ENCODE results near the gene ZIC4. TPM values are rescaled to one million over a fixed set of nuclear protein-coding genes. Genes with fewer than 3 reads are reported as not detected.

The ZIC4 gene
- total and polyA plus RNA-seq, 2 of the 4 experiments (the other 2 are of a cell fraction), result not detected

- no peak for ATAC-seq (ENCODE audit: low read depth)
- H4K20me1 ChIP-seq (ENCODE audit: insufficient read depth, low read length), result no peaks in the 10 kb centered on the region
- H4K5ac ChIP-seq (ENCODE audit: low read depth, low read length), result no peak overlapping the region
- no peak overlapping the region for H2BK120ac ChIP-seq (ENCODE audit: low read depth, low read length)
- TF ChIP-seq CTCF (conservative IDR thresholded peaks at IDR 0.05; ENCODE audit: low read depth, low read length), result peak; percentile 28
- no peak for TF ChIP-seq FOS (IDR thresholded peaks at IDR 0.05; ENCODE audit: low read depth, low read length)
- no peak for TF ChIP-seq RFX5 (IDR thresholded peaks at IDR 0.05; ENCODE audit: low read depth, low read length)
- no peak for TF ChIP-seq MAFK (IDR thresholded peaks at IDR 0.05; ENCODE audit: low read depth, low read length)
- TF ChIP-seq RAD21 (IDR thresholded peaks at IDR 0.05; ENCODE audit: low read length), result peak; percentile 26; the same call in 1 of the 2 replicates
- H3K23ac ChIP-seq (ENCODE audit: low read depth, low read length), result no peak overlapping the region
- BruUV-seq (replicated peaks), result no TSS peak
- no peak overlapping the region for H4K8ac ChIP-seq (ENCODE audit: low read depth in 2 of 2, low read length in 2 of 2)
- no peak overlapping the region for H3K4me3 ChIP-seq (ENCODE audit: insufficient read depth, low read depth, low read length)
- ChIA-PET CTCF (no interaction called here), POLR2A (ENCODE audit: unreplicated experiment) (no interaction called here)
- no CpG with 5 or more reads among the region's 12 CpGs for WGBS, 2 experiments (ENCODE audit: extremely low coverage in 2 of 2, insufficient read length in 1 of 2)
- H3K27me3 ChIP-seq (ENCODE audit: control insufficient read depth, insufficient read depth, low read length), result peaks cover 65% of the 10 kb centered on the region
- H3K27ac ChIP-seq (ENCODE audit: insufficient read depth, low read length), result no peak overlapping the region
- no peak overlapping the region for H3K14ac ChIP-seq (replicated peaks; ENCODE audit: low read depth, low read length)
- in situ Hi-C loops (cut with MboI; ENCODE audit: low sequenced_read_pairs) (no loop called here), intact Hi-C loops (cut with micrococcal nuclease) (no loop called here), dilution Hi-C loops (cut with HindIII; ENCODE audit: low sequenced_read_pairs, unreplicated experiment) (no loop called here)
- no peak for DNase-seq
- no peak overlapping the region for H2BK5ac ChIP-seq (ENCODE audit: low read depth, low read length, poor library complexity, severe bottlenecking)
- no peak overlapping the region for H2AFZ ChIP-seq (replicated peaks; ENCODE audit: low read length, poor library complexity)
- no peak overlapping the region for H2BK20ac ChIP-seq (ENCODE audit: low read depth, low read length)
- H3K56ac ChIP-seq (ENCODE audit: extremely low read depth, insufficient read depth, low read length), result no peak overlapping the region
- peaks cover 10% of the 10 kb centered on the region for H3K9me3 ChIP-seq (ENCODE audit: control insufficient read depth, insufficient read depth, low read length)
- H4K91ac ChIP-seq (ENCODE audit: insufficient read depth, low read depth, low read length), result no peak overlapping the region
- H3K36me3 ChIP-seq (ENCODE audit: control insufficient read depth, insufficient read depth, low read length), result no peaks in the 10 kb centered on the region
- H2AK5ac ChIP-seq (ENCODE audit: low read depth, low read length), result no peak overlapping the region
- no peaks in the 10 kb centered on the region for H3K4me1 ChIP-seq (ENCODE audit: control insufficient read depth, insufficient read depth, low read length)
- no peak overlapping the region for H3K18ac ChIP-seq (ENCODE audit: low read depth, low read length)
- no peak overlapping the region for H3K4me2 ChIP-seq (ENCODE audit: low read depth, low read length)
- no peak overlapping the region for H3K9ac ChIP-seq (ENCODE audit: low read depth, low read length)
- H3K4ac ChIP-seq (ENCODE audit: low read depth, low read length), result no peak overlapping the region
- no peaks in the 10 kb centered on the region for H3K79me1 ChIP-seq (ENCODE audit: low read depth in 1 of 2, low read length in 2 of 2)
- H3K9me1 ChIP-seq (ENCODE audit: insufficient read depth, low read length), result no peaks in the 10 kb centered on the region
- H2BK15ac ChIP-seq (ENCODE audit: low read depth, low read length), result no peak overlapping the region
- no peak overlapping the region for H2AK9ac ChIP-seq (replicated peaks; ENCODE audit: low read depth, low read length, poor library complexity)
Measured at GRCh38 chr3:147361454-147362420, 44.6 kb downstream of the ZIC4 start.
